HG03565 (cell line): ENCODE results near the gene DNAJB11.
A peak's percentile ranks its signal among the peaks of the same experiment; 100 is the strongest.
"Not testable (repeated sequence)": the region's sequence is repeated elsewhere in the genome, so short reads cannot be mapped to it uniquely, and the experiment has no call there.

Experiments used
- ATAC-seq: cut with Tn5 transposase; IDR thresholded peaks from one replicate; pipeline ENCODE4 v1.9.1; 2021; ENCODE audit warnings: mild to moderate bottlenecking, moderate library complexity; ENCODE audit not compliant: unreplicated experiment

The DNAJB11 gene

GRCh38 chr3:186551387-186551786 is 19.1 kb upstream of the DNAJB11 start:
- no peak for ATAC-seq

- no peak for ATAC-seq
Observed at GRCh38 chr3:186552408-186553031, 18.0 kb upstream of the DNAJB11 start.

GRCh38 chr3:186564586-186564985 is 5.9 kb upstream of the DNAJB11 start:
- ATAC-seq, result no peak

- no peak for ATAC-seq
Observed at GRCh38 chr3:186566772-186567071, 3.8 kb upstream of the DNAJB11 start.

GRCh38 chr3:186567072-186567921 is 3.2 kb upstream of the DNAJB11 start, which contains the start of gene TBCCD1:
Gene TBCCD1, minus strand, starts transcription at chr3:186567339. Its CDS starts 3,010 bp downstream, at chr3:186564329.
- ATAC-seq, result peak; percentile 35

GRCh38 chr3:186569361-186569760 is 1.2 kb upstream of the DNAJB11 start:
- not testable (repeated sequence) for ATAC-seq

GRCh38 chr3:186569779-186570095 is 783 bp upstream of the DNAJB11 start:
- ATAC-seq, result no peak

- no peak for ATAC-seq
Observed at GRCh38 chr3:186570941-186571643, 572 bp downstream of the DNAJB11 start.

GRCh38 chr3:186571644-186572013 is 1.1 kb downstream of the DNAJB11 start:
- ATAC-seq, result no peak

GRCh38 chr3:186577521-186577920 is 7.0 kb downstream of the DNAJB11 start:
- ATAC-seq, result no peak

GRCh38 chr3:186580785-186581184 is 10.3 kb downstream of the DNAJB11 start:
- no peak for ATAC-seq

- ATAC-seq, result no peak
Observed at GRCh38 chr3:186582541-186582940, 12.0 kb downstream of the DNAJB11 start.

GRCh38 chr3:186583831-186584230 is 13.3 kb downstream of the DNAJB11 start:
- ATAC-seq, result no peak

- not testable (repeated sequence) for ATAC-seq
Observed at GRCh38 chr3:186586245-186586644, 15.7 kb downstream of the DNAJB11 start.

- ATAC-seq, result no peak
Observed at GRCh38 chr3:186587183-186587582, 16.7 kb downstream of the DNAJB11 start.

GRCh38 chr3:186588632-186589031 is 18.1 kb downstream of the DNAJB11 start:
- ATAC-seq, result no peak

- no peak for ATAC-seq
Observed at GRCh38 chr3:186589121-186589520, 18.6 kb downstream of the DNAJB11 start.

GRCh38 chr3:186589856-186590579 is 19.5 kb downstream of the DNAJB11 start:
- ATAC-seq, result no peak

- no peak for ATAC-seq
Observed at GRCh38 chr3:186590580-186591295, 20.2 kb downstream of the DNAJB11 start.

GRCh38 chr3:186592682-186593081 is 22.2 kb downstream of the DNAJB11 start:
- no peak for ATAC-seq

- no peak for ATAC-seq
Observed at GRCh38 chr3:186593862-186594261, 23.3 kb downstream of the DNAJB11 start.
